Transverse colon (tissue), 4 donors: ENCODE data around the gene HHIP.

Experiments
- EP300 ChIP-seq: sonication (generic); formaldehyde crosslinking; IDR thresholded peaks from one replicate; pipeline ENCODE4 v1.6.1; 2017; ENCODE audit warnings: antibody characterized with exemption, low read depth
- POLR2A ChIP-seq: fragments of 450-650 bp; IDR thresholded peaks from one replicate; pipeline ENCODE4 v1.6.1; 2016; ENCODE audit warnings: antibody characterized with exemption, mild to moderate bottlenecking, moderate library complexity
- POLR2AphosphoS5 ChIP-seq, 3 donors: sonication (generic); formaldehyde crosslinking; IDR thresholded peaks; one replicate each; pipeline ENCODE4 v1.6.1; 2016; ENCODE audit warnings: antibody characterized with exemption in 3 of 3
- TF ChIP-seq, protein P1 (sequence below), 5 experiments: fragments of 200-600 bp in 3 of 5; fragments of 450-650 bp in 2 of 5; sonication (generic) in 3 of 5; IDR thresholded peaks; 1 replicate in 2 of 5; 2 replicates in 3 of 5; pipeline ENCODE4 v1.5.1; 2016 to 2017; ENCODE audit warnings: antibody characterized with exemption in 5 of 5, inconsistent platforms in 3 of 5, mild to moderate bottlenecking in 2 of 5, moderate library complexity in 1 of 5

DNA sequence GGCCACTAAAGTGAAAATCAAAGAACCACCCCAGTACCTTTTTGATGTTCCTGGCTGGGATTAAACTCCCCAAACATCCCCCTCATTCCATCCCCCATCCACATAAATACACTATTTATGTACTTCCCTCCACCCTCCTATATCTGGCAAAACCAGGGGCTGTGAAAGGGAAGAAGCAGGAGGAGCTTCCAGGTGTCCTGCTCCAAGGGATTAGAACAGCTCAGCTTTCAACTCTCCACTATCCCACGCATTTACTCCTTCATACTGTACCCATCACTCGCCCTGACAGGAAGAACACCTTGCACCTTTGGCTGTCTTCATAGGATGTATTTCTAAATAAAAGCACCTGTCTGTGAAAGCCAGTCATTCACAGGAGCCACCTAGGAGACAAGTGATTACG lies 140.0 kb downstream of the HHIP start:
- no peak for TF ChIP-seq POLR2A
- TF ChIP-seq, protein P1, sequence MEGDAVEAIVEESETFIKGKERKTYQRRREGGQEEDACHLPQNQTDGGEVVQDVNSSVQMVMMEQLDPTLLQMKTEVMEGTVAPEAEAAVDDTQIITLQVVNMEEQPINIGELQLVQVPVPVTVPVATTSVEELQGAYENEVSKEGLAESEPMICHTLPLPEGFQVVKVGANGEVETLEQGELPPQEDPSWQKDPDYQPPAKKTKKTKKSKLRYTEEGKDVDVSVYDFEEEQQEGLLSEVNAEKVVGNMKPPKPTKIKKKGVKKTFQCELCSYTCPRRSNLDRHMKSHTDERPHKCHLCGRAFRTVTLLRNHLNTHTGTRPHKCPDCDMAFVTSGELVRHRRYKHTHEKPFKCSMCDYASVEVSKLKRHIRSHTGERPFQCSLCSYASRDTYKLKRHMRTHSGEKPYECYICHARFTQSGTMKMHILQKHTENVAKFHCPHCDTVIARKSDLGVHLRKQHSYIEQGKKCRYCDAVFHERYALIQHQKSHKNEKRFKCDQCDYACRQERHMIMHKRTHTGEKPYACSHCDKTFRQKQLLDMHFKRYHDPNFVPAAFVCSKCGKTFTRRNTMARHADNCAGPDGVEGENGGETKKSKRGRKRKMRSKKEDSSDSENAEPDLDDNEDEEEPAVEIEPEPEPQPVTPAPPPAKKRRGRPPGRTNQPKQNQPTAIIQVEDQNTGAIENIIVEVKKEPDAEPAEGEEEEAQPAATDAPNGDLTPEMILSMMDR (IDR thresholded peaks at IDR 0.05): no peak
- TF ChIP-seq POLR2AphosphoS5 (IDR thresholded peaks at IDR 0.05): no peak
- TF ChIP-seq EP300: no peak
